Skin epidermis (tissue), 12 donors: Measurements from ENCODE around the gene AIFM3.
"Not testable (repeated sequence)": the region's sequence is repeated elsewhere in the genome, so short reads cannot be mapped to it uniquely, and the experiment has no call there.

ENCODE experiments used
- H3K27ac ChIP-seq, 21 experiments: fragments of 200-600 bp; sonication (generic) in 11 of 21; one replicate each; pipeline ENCODE4 v1.5.0; 2020; ENCODE audit warnings: mild to moderate bottlenecking in 3 of 21, inconsistent platforms in 2 of 21, moderate library complexity in 2 of 21
- H3K4me3 ChIP-seq, 7 experiments: fragments of 200-600 bp; sonication (generic) in 2 of 7; one replicate each; pipeline ENCODE4 v1.5.0; 2020; ENCODE audit warnings: inconsistent platforms in 2 of 7, mild to moderate bottlenecking in 2 of 7, moderate library complexity in 1 of 7

The AIFM3 gene, protein sequence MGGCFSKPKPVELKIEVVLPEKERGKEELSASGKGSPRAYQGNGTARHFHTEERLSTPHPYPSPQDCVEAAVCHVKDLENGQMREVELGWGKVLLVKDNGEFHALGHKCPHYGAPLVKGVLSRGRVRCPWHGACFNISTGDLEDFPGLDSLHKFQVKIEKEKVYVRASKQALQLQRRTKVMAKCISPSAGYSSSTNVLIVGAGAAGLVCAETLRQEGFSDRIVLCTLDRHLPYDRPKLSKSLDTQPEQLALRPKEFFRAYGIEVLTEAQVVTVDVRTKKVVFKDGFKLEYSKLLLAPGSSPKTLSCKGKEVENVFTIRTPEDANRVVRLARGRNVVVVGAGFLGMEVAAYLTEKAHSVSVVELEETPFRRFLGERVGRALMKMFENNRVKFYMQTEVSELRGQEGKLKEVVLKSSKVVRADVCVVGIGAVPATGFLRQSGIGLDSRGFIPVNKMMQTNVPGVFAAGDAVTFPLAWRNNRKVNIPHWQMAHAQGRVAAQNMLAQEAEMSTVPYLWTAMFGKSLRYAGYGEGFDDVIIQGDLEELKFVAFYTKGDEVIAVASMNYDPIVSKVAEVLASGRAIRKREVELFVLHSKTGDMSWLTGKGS

DNA sequence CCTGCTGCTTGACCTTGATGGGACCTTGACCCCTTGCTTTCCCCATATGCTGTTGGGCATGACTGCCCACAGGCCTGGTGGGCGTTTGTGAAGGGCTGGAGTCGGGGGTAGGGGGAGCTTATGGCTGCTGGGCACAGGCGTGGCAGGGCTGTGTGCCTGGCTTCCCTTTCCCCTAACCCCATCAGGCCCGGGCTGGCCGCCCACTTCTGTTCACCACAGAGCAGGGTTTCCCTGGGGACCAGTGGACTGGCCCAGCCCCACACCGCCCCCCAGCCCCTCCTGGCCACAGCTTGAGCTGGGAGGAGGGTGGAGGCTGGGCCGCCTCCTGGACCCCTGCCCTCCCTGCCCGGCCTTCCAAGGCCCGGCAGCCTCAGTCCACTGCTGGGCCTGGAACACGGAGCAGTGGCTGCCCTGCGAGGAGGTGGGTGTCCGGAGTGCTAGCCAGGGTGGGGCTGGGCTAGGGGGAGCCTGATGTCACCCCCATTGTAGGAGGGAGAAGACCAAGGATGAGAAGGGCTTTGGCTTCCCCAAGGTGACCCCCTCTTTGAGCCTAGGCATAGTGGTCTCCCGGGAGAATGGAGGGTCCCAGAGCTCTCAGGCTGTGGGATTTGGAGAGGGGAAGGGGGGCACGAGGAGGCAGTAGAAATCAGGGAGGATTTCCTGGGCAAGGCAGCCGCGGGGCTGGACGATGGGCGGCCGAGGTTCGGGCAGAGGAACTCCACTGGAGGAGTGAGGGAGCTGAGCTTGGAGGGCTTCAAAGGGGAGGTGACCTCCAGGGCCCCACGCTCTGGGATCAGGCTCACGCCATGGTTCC is at the start of gene AIFM3:
TSS of gene AIFM3 (plus strand) at position 373 of the 814 bp plus-strand sequence. CDS start 690 bp downstream, outside the sequence.
- Histone ChIP-seq H3K27ac (peak within 1 kb of the TSS in 1 of 21 experiments; percentile 37), H3K4me3 (no peak within 1 kb of the TSS)

DNA sequence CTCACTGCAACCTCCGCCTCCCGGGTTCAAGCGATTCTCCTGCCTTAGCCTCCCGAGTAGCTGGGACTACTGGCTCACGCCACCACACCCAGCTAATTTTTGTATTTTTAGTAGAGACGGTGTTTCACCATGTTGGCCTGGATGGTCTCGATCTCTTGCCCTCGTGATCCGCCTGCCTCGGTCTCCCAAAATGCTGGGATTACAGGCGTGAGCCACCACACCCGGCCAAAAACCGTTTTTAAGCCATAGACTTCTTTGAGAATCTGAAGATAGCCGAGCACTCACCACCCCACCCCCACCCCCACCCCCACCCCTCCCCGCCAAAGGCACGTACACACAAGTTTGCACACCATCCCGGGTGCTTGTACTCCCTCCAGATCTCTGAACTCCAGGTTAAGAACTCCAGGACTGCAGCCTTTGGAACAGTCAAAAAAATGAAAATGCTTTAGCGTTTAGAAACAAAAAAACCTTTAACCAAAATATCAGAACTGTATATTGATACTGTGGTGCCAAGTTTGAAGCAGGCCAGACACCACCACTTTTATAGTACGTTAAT is 48.3 kb upstream of the AIFM3 start:
- Histone ChIP-seq H3K27ac (peak overlapping the region in 17 of 21 experiments; percentile 9 to 100 (median 96)), H3K4me3 (peak overlapping the region; percentile 52 to 100 (median 93))

DNA sequence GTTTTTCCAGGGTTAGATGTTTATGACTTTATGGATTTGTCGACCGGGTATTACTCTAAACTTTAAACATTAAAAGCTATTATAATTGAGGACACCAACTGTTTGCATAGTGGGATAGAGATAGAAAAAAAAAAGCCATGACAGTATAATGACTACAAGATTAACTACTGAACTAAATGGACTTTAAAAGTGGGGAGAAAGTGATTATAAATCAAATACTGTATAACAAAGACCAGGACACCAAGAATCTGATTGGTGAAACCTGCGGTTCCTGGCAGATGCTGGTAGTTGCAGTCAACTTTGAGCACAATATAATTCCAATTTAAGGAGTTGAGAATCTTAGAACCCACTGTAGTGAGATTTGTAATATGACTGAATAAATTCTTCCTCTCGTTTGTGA is 47.3 kb upstream of the AIFM3 start:
- Histone ChIP-seq H3K4me3 (peak overlapping the region; percentile 52 to 100 (median 93)), H3K27ac (peak overlapping the region in 9 of 21 experiments; percentile 14 to 98 (median 94))

DNA sequence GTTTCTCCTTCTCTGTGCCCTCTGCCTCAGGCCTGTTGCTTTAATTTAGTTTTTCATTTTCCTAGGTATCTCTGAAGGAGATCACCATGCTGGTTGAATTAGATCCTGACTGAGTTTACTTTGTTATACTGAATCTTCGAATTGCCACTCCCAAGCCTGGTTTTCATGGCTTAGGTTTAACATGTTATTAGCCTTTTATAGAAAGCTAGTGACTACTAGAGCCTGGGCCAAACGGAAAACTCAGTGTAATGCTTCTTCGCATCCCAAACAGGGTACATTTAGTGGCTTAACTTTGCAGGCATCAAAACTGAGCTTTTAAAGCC is 46.2 kb upstream of the AIFM3 start:
- peak overlapping the region in 6 of 7 experiments; percentile 52 to 100 (median 95) for H3K4me3 ChIP-seq
- peak overlapping the region in 5 of 21 experiments; percentile 9 to 95 (median 49) for H3K27ac ChIP-seq

DNA sequence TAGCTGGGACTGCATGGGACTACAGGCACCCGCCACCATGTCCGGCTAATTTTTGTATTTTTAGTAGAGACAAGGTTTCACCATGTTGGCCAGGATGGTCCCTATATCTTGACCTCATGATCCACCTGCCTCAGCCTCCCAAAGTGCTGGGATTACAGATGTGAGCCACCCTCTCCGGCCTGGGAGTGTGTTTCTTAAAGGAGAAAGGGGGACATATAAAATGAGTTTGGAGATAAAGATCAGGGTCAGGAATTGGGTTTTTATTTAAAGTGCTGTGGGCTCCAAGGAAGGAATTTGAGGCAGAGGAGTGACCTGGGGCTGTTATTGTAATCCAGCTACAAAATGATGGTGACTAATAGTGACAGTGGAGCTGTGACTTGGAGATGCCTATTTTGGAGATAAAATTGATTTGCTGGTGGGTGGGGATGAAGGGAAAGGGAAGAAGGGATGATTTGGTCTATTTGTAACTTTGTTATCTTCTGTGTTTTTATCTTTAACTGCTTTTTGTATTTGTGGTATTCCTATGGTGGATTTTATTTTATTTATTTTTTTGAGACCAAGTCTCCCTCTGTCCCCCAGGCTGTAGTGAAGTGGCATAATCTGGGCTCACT is 44.8 kb upstream of the AIFM3 start:
- Histone ChIP-seq H3K27ac (no peak overlapping the region), H3K4me3 (no peak overlapping the region)

DNA sequence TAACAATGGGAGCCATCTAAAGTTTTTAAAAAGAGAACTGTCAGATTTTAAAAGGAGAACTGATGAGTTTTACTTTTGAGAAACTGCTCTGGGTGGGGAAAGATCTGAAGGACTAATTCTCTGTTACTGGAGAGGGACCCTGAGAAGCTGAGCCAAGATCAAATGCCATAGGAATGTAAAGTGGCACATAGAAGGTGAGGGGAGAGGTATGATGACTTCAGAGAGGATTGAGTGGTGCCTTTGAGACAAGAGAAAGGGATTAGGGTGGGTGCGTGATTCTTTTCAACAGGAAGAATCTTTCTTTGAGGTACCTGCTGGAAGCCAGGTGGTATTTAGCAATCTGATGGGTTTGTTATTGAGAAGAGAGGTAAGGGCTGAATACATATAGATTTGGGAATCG is 40.8 kb upstream of the AIFM3 start:
- H3K4me3 ChIP-seq = no peak overlapping the region
- no peak overlapping the region for H3K27ac ChIP-seq

DNA sequence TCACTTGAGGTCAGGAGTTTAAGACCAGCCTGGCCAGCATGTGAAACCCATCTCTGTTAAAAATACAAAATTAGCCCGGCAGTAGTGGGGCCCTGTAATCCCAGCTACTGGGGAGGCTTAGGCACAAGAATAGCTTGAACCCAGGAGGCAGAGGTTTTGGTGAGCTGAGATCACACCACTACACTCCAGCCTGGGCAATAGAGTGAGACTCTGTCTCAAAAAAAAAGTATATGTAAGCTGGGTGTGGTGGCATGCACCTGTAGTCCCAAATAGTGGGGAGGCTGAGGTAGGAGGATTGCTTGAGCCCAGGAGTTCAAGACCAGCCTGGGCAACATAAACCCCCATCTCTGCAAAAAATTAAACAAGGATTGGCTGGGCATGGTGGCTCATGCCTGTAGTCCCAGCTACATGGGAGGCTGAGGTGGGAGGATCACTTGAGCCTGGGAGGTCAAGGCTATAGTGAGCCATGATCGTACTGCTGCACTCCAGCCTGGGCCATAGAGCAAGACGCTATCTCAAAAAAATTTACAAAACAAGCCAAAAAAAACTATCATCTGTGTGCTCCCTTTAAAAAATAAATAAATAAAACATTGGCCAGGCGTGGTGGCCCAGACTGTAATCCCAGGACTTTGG is 39.0 kb upstream of the AIFM3 start:
- no peak overlapping the region for H3K4me3 ChIP-seq
- H3K27ac ChIP-seq = no peak overlapping the region

DNA sequence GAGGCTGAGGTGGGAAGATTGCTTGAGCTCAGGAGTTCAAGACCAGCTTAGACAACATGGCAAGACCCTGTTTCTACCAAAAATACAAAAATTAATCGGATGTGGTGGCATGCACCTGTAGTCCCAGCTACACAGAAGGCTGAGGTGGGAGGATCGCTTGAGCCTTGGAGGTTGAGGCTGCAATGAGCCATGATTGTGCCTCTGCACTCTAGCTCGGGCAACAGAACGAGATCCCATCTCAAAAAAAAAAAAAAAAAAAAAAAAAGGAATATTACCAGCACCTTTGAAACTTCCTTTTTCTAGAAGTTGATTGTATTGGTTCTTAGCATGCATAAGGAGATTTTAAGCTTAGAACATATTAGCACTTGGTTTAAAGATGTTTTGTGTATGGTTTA is 38.5 kb upstream of the AIFM3 start:
- no peak overlapping the region for H3K4me3 ChIP-seq
- no peak overlapping the region for H3K27ac ChIP-seq

DNA sequence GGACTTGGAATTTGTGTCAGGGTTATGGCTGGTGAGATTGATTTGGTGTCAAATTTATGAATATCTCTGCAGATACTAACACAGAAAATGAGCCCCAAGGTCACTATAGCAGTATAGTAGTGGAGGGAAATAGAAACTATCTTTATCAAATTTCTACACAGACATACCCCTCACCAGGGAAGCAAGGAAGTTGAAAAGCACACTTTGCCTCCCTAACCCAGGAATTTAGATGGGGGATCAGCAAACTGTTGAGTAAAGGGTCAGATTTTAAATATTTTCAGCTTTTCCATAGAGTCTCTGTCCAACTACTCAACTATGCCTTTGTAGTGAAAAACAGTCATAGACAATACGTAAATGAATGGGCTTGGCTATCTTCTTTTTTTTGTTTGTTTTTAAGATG is 37.1 kb upstream of the AIFM3 start:
- Histone ChIP-seq H3K27ac (no peak overlapping the region), H3K4me3 (no peak overlapping the region)

DNA sequence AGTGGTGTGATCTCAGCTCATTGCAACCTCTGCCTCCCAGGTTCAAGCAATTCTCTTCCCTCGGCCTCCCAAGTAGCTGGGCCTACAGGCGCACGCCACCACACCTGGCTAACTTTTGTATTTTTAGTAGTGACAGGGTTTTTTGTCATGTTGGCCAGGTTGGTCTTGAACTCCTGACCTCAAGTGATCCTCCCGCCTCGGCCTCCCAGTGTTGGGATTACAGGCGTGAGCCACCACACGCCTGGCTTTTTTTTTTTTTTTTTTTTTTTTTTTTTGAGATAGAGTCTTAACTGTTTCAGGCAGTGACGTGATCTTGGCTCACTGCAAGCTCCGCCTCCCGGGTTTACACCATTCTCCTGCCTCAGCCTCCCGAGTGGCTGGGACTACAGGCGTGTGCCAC is 36.6 kb upstream of the AIFM3 start:
- not testable (repeated sequence) for H3K27ac ChIP-seq, H3K4me3 ChIP-seq

DNA sequence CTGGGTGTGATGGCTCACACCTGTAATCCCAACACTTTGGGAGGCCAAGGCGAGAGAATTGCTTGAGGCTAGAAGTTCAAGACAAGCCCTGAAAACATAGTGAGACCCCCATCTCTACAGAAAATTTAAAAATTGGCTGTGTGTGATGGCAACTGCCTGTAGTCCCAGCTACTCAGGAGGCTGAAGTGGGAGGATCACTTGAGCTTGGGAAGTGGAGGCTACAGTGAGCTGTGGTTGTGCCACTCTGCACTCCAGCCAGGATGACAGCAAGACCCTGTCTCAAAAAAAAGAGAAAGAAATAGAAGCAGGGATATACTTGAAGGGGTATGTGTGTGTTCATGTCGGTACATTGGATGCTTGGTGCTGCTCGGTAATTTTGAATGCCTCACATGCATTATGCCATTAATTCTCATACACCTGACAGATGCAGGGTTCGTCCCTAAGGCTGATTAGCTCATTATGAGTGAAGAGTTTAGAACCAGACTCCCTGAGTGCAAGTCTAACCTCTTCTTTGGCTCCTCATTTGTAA is 35.9 kb upstream of the AIFM3 start:
- Histone ChIP-seq H3K4me3 (no peak overlapping the region), H3K27ac (no peak overlapping the region)

DNA sequence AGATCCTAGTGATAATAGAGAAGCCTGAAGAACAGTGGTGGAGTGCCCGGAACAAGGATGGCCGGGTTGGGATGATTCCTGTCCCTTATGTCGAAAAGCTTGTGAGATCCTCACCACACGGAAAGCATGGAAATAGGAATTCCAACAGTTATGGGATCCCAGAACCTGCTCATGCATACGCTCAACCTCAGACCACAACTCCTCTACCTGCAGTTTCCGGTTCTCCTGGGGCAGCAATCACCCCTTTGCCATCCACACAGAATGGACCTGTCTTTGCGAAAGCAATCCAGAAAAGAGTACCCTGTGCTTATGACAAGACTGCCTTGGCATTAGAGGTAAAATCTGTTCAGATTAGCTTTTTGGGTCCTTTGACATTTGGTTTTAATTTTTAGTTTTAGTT is 33.1 kb upstream of the AIFM3 start:
- no peak overlapping the region for H3K4me3 ChIP-seq
- H3K27ac ChIP-seq = no peak overlapping the region

DNA sequence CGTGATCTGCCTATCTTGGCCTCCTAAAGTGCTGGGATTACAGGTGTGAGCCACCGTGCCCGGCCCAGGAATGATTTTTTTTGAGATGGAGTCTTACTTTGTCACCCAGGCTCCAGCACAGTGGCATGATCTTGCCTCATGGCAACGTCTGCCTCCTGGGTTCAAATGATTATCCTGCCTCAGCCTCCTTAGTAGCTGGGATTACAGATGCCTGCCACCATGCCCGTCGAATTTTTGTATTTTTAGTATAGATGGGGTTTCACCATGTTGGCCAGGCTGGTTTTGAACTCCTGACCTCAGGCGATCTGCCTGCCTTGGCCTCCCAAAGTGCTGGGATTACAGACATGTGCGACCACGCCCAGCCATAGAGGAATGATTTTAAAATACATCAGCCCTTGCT is 32.0 kb upstream of the AIFM3 start:
- H3K4me3 ChIP-seq, H3K27ac ChIP-seq: not testable (repeated sequence)

DNA sequence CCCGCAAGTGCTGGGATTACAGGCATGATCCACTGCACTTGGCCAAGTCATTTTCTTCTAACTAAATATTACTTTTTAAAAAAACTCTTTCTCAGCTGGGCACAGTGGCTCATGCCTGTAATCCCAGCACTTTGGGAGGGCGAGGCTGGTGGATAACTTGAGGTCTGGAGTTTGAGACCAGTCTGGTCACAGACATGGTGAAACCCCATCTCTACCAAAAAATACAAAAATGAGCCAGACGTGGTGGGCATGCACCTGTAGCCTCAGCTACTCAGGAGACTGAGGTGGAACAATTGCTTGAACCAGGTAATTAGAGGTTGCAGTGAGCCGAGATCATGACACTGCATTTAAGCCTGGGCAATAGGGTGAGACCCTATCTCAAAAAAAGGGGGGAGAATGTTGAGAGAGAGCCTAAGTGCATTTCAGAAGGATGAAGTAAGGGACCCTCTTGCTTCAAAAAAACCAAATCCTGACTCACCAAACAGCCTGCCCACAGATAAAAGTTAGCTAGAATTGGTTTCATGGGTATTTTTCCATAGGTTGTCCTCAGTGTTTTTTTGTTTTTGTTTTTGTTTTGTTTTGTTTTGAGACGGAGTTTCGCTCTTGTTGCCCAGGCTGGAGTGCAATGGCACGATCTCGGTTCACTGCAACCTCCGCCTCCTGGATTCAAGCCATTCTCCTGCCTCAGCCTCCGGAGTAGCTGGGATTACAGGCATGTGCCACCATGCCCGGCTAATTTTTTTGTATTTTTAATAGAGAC is 31.1 kb upstream of the AIFM3 start:
- H3K4me3 ChIP-seq = not testable (repeated sequence)
- H3K27ac ChIP-seq = peak overlapping the region in 1 of 21 experiments; percentile 30

DNA sequence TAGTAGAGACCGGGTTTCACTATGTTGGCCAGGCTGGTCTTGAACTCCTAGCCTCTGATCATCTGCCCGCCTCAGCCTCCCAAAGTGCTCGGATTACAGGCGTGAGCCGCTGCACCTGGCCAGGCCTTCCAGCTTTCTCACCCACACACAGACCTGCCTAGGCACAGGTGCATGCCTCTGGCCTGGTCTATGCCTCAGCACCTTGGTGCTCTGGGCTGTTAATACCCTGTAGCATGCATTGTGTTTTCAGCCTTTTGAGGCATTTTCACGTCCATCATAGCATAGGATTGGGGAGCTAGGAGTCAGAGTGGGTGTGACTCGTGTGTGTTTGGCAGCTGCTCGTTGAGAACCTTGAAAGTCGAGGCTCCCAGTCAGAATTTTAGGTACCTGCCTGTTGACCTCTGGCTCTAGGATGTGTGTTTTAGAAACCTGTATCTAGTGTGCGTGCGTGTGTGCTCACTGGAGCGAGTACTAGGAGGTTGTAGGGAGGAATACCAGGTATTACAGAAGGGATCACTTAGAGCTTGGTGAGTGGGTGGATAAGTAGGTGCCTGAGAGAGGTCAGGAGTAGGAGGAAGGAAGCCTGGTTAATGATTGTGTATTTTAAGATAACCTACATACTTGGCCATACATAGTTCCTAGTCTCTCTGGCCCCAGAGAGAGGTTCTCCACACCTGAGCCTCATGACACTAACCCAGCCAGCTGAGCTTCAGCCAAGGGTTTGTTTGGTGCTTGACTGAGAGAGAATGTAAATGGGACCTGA is 29.8 kb upstream of the AIFM3 start:
- no peak overlapping the region for H3K4me3 ChIP-seq
- peak overlapping the region in 2 of 21 experiments; percentile 6 to 44 for H3K27ac ChIP-seq

DNA sequence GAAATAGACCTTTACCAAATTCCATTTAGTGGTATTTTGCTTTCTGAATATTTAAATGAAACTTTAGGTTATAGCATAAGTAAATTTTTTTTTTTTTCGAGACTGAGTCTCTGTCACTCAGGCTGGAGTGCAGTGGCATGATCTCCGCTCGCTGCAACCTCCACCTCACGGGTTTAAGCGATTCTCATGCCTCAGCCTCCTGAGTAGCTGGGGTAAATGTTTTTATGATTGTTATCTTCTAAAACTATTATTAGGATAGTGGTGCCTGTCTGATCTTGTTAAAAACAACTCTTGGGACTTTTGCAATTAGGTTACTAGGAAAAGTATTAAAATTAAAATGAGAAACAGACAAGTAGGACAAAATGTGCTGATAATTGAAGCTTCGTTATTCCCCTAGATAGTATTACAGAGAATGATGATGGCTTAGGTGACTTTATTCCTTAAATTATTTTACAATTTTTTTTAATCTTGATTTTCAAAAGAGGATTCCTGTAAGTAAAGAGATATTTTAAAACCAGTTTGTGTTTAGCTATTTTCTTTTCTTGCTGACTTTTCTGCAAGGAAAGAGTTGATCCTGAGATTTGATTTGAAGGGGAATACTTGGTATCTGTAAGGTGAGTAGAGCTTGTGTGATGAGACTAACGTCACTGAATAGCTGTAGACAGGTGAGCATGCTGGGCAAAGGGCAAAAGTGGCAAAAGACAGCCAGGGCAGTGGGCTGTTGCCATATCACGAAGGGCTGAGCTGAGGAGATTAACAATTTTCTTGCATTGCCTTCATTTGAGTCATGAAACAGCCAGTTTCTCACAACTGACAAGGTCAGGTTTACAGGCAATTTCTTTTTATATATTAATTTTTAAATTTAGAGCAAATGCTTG is 29.0 kb upstream of the AIFM3 start:
- no peak overlapping the region for H3K4me3 ChIP-seq
- peak overlapping the region in 2 of 21 experiments; percentile 1 to 6 for H3K27ac ChIP-seq
